IMR-90 (cell line): ENCODE results near the gene CASP1.

ENCODE experiments used
- BHLHE40 ChIP-seq: fragments of 150-350 bp; IDR thresholded peaks from 2 replicates; pipeline ENCODE4 v1.6.1; 2016; ENCODE audit warnings: mild to moderate bottlenecking, low read depth, low read length
- CEBPB ChIP-seq: IDR thresholded peaks from 2 replicates; pipeline ENCODE4 v1.6.1; 2012; ENCODE audit warnings: low read depth, low read length, improper control_type of control experiment
- CHD1 ChIP-seq: IDR thresholded peaks from 2 replicates; pipeline ENCODE4 v1.6.1; 2012; ENCODE audit warnings: low read depth, low read length, improper control_type of control experiment
- CTCF ChIP-seq: conservative IDR thresholded peaks from 2 replicates; pipeline ENCODE4 v1.5.1; 2012; ENCODE audit warnings: mild to moderate bottlenecking, low read depth, low read length, improper control_type of control experiment
- ELK1 ChIP-seq: fragments of 150-350 bp; IDR thresholded peaks from 2 replicates; pipeline ENCODE4 v1.6.1; 2016; ENCODE audit warnings: low read depth, mild to moderate bottlenecking, low read length, moderate library complexity, borderline replicate concordance
- FOS ChIP-seq: fragments of 150-350 bp; IDR thresholded peaks from 2 replicates; pipeline ENCODE4 v1.6.1; 2016; ENCODE audit warnings: low read depth, low read length
- MAZ ChIP-seq: IDR thresholded peaks from 2 replicates; pipeline ENCODE4 v1.6.1; 2012; ENCODE audit warnings: low read depth, mild to moderate bottlenecking, low read length, improper control_type of control experiment, moderate library complexity, borderline replicate concordance
- MXI1 ChIP-seq: IDR thresholded peaks from 2 replicates; pipeline ENCODE4 v1.6.1; 2012; ENCODE audit warnings: low read depth, mild to moderate bottlenecking, low read length, moderate library complexity, borderline replicate concordance
- POLR2A ChIP-seq: IDR thresholded peaks from 2 replicates; pipeline ENCODE4 v1.6.1; 2012; ENCODE audit warnings: mild to moderate bottlenecking, low read depth, low read length
- RAD21 ChIP-seq: IDR thresholded peaks from 2 replicates; pipeline ENCODE4 v1.6.1; 2012; ENCODE audit warnings: low read length, improper control_type of control experiment
- RCOR1 ChIP-seq: IDR thresholded peaks from 2 replicates; pipeline ENCODE4 v1.6.1; 2012; ENCODE audit warnings: mild to moderate bottlenecking, low read length, improper control_type of control experiment; ENCODE audit not compliant: insufficient replicate concordance
- RFX5 ChIP-seq: IDR thresholded peaks from 2 replicates; pipeline ENCODE4 v1.8.0; 2012; ENCODE audit warnings: low read depth, mild to moderate bottlenecking, low read length, moderate library complexity
- SMC3 ChIP-seq: fragments of 150-350 bp; IDR thresholded peaks from 2 replicates; pipeline ENCODE4 v1.6.1; 2016; ENCODE audit warnings: low read depth, mild to moderate bottlenecking, antibody characterized with exemption, low read length, moderate library complexity
- TF ChIP-seq, protein P1 (sequence below): fragments of 150-350 bp; IDR thresholded peaks from 2 replicates; pipeline ENCODE4 v1.6.1; 2017; ENCODE audit warnings: mild to moderate bottlenecking, antibody characterized with exemption, low read length, low read depth

DNA sequence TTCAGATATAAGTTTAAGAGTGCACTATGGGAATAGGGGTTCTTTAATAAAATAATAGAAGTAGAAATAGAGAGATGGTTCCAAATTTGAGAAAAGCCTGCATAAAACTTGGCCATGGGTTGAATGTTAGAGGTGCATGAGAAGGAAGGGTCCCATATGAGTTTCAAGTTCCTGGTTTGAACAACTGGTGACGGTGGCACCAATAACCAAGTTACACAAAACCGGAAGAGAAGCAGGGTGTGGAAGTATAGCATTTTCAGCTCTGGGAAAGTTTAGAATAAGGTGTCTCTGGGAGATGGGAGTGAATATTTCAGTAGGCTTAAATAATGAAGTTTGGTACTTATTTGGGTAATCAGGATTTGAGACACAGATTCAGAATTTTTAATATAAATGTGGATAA lies 2.4 kb downstream of the CASP1 start:
- TF ChIP-seq CTCF (no peak), RFX5 (no peak), RAD21 (no peak), FOS (no peak), CHD1 (no peak), POLR2A (no peak), SMC3 (no peak), RCOR1 (no peak), ELK1 (no peak), MXI1 (no peak), CEBPB (no peak), BHLHE40 (no peak), MAZ (no peak)
- TF ChIP-seq, protein P1, sequence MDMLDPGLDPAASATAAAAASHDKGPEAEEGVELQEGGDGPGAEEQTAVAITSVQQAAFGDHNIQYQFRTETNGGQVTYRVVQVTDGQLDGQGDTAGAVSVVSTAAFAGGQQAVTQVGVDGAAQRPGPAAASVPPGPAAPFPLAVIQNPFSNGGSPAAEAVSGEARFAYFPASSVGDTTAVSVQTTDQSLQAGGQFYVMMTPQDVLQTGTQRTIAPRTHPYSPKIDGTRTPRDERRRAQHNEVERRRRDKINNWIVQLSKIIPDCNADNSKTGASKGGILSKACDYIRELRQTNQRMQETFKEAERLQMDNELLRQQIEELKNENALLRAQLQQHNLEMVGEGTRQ: no peak
